Hepatocyte (in vitro differentiated cells): Measurements from ENCODE around the gene RAMAC. TPM values are rescaled to one million over a fixed set of nuclear protein-coding genes. Genes with fewer than 3 reads are reported as not detected.
A peak's percentile ranks its signal among the peaks of the same experiment; 100 is the strongest.

Experiments used
- DNase-seq: peaks from one replicate; pipeline ENCODE4 v3.0.0-alpha.2; 2016; ENCODE audit warnings: low spot score
- H2AFZ ChIP-seq: fragments of 200-600 bp; sonication (generic); 2 replicates; pipeline ENCODE4 v1.6.0; 2016; ENCODE audit warnings: antibody characterized with exemption, mild to moderate bottlenecking
- H3K27ac ChIP-seq: fragments of 200-600 bp; sonication (generic); 2 replicates; pipeline ENCODE4 v1.5.1; 2016; ENCODE audit warnings: mild to moderate bottlenecking
- H3K27me3 ChIP-seq: fragments of 200-600 bp; sonication (generic); 2 replicates; pipeline ENCODE4 v1.6.1; 2016
- H3K36me3 ChIP-seq: fragments of 200-600 bp; sonication (generic); replicated peaks from 2 replicates; pipeline ENCODE4 v1.5.1; 2016; ENCODE audit warnings: low read depth; ENCODE audit not compliant: insufficient read depth
- H3K4me1 ChIP-seq: fragments of 200-600 bp; sonication (generic); 2 replicates; pipeline ENCODE4 v1.5.1; 2016; ENCODE audit warnings: mild to moderate bottlenecking, moderate library complexity; ENCODE audit not compliant: insufficient read depth
- H3K4me2 ChIP-seq: fragments of 200-600 bp; sonication (generic); 2 replicates; pipeline ENCODE4 v1.6.0; 2016
- H3K4me3 ChIP-seq: fragments of 200-600 bp; sonication (generic); 2 replicates; pipeline ENCODE4 v1.5.1; 2016; ENCODE audit warnings: mild to moderate bottlenecking
- H3K79me2 ChIP-seq: fragments of 200-600 bp; sonication (generic); 2 replicates; pipeline ENCODE4 v1.6.0; 2017; ENCODE audit warnings: mild to moderate bottlenecking
- H3K9me2 ChIP-seq: fragments of 200-600 bp; sonication (generic); replicated peaks from 2 replicates; pipeline ENCODE4 v1.6.0; 2017; ENCODE audit warnings: mild to moderate bottlenecking; ENCODE audit not compliant: insufficient read depth
- H3K9me3 ChIP-seq: fragments of 200-600 bp; sonication (generic); 2 replicates; pipeline ENCODE4 v1.5.1; 2016; ENCODE audit warnings: low read depth, mild to moderate bottlenecking
- H4K20me1 ChIP-seq: fragments of 200-600 bp; sonication (generic); 2 replicates; pipeline ENCODE4 v1.6.0; 2016; ENCODE audit warnings: mild to moderate bottlenecking; ENCODE audit not compliant: insufficient read depth, poor library complexity, severe bottlenecking
- CTCF ChIP-seq: fragments of 200-600 bp; sonication (generic); IDR thresholded peaks from 2 replicates; pipeline ENCODE4 v1.5.1; 2016; ENCODE audit warnings: antibody characterized with exemption, mild to moderate bottlenecking; ENCODE audit not compliant: poor library complexity
- EZH2 ChIP-seq: fragments of 200-600 bp; sonication (generic); IDR thresholded peaks from 2 replicates; pipeline ENCODE4 v1.6.1; 2016; ENCODE audit warnings: antibody characterized with exemption, mild to moderate bottlenecking, borderline replicate concordance
- EZH2phosphoT487 ChIP-seq: fragments of 200-600 bp; sonication (generic); IDR thresholded peaks from one replicate; pipeline ENCODE4 v1.6.1; 2018; ENCODE audit warnings: antibody characterized with exemption, mild to moderate bottlenecking, low read depth, moderate library complexity; ENCODE audit not compliant: unreplicated experiment, severe bottlenecking
- WGBS: methylation state at CpG from one replicate; pipeline ENCODE4 v1.1.6; 2016; ENCODE audit warnings: low lambda C conversion rate; ENCODE audit errors: missing lambda C conversion rate; 5-methylcytosine and 5-hydroxymethylcytosine counted together
- polyA plus RNA-seq: library from polyadenylated mRNA; unstranded; fragments of >200 nt; fragmentation: Nextera tagmentation; extraction: Ambion mirVana; gene quantifications from 2 replicates; pipeline ENCODE4 v1.2.1, GENCODE V29; 2016
- total RNA-seq: library from RNA; depleted of rRNA; stranded (reverse); fragments of >200 nt; gene quantifications from 2 replicates; pipeline ENCODE4 v1.2.3, GENCODE V29; 2014

Gene RAMAC
- total and polyA plus RNA-seq, 2 experiments from 2014 or later: 55.5 to 64.1 TPM

- TF ChIP-seq EZH2phosphoT487 (no peak), CTCF (no peak), EZH2 (no peak)
Observed at GRCh38 chr15:82945326-82945725, 40.7 kb upstream of the RAMAC start.

GRCh38 chr15:82946155-82946701, 39.8 kb upstream of the RAMAC start:
- no peak for TF ChIP-seq EZH2phosphoT487
- 92% methylated on average over 8 of the region's 8 CpGs for whole genome bisulfite sequencing
- Histone ChIP-seq H3K27me3 (peaks cover 14% of the 10 kb centered on the region), H2AFZ (no peak overlapping the region), H3K79me2 (no peaks in the 10 kb centered on the region), H3K4me3 (no peak overlapping the region), H3K4me2 (no peak overlapping the region), H3K9me2 (no peaks in the 10 kb centered on the region), H3K9me3 (no peaks in the 10 kb centered on the region), H3K4me1 (no peaks in the 10 kb centered on the region), H3K36me3 (no peaks in the 10 kb centered on the region), H3K27ac (no peak overlapping the region), H4K20me1 (no peaks in the 10 kb centered on the region)
- DNase-seq: no peak

More at GRCh38 chr15:82945326-82945725, 40.7 kb upstream of the RAMAC start:
- Histone ChIP-seq H3K9me3 (no peaks in the 10 kb centered on the region), H3K27ac (no peak overlapping the region), H3K36me3 (no peaks in the 10 kb centered on the region), H3K4me1 (no peaks in the 10 kb centered on the region), H3K27me3 (peaks cover 9% of the 10 kb centered on the region), H4K20me1 (no peaks in the 10 kb centered on the region), H3K4me3 (no peak overlapping the region), H2AFZ (no peak overlapping the region), H3K79me2 (no peaks in the 10 kb centered on the region), H3K4me2 (no peak overlapping the region), H3K9me2 (no peaks in the 10 kb centered on the region)
- no peak for DNase-seq
- 95% methylated on average over 5 of the region's 5 CpGs for whole genome bisulfite sequencing

GRCh38 chr15:82950295-82950694, 35.7 kb upstream of the RAMAC start:
- Histone ChIP-seq H3K36me3 (no peaks in the 10 kb centered on the region), H3K9me2 (no peaks in the 10 kb centered on the region), H3K4me3 (no peak overlapping the region), H3K4me2 (no peak overlapping the region), H3K27ac (no peak overlapping the region), H3K79me2 (no peaks in the 10 kb centered on the region), H2AFZ (no peak overlapping the region), H3K27me3 (peaks cover 19% of the 10 kb centered on the region), H3K9me3 (no peaks in the 10 kb centered on the region), H4K20me1 (no peaks in the 10 kb centered on the region), H3K4me1 (no peaks in the 10 kb centered on the region)
- no peak for DNase-seq
- no peak for TF ChIP-seq EZH2
- TF ChIP-seq EZH2phosphoT487: no peak
- TF ChIP-seq CTCF: no peak
- WGBS: 78% methylated on average over 5 of the region's 5 CpGs

GRCh38 chr15:82950746-82951370, 35.2 kb upstream of the RAMAC start:
- Histone ChIP-seq H3K27ac (no peak overlapping the region), H3K27me3 (peaks cover 19% of the 10 kb centered on the region), H3K79me2 (no peaks in the 10 kb centered on the region), H3K4me1 (no peaks in the 10 kb centered on the region), H4K20me1 (no peaks in the 10 kb centered on the region), H3K9me2 (no peaks in the 10 kb centered on the region), H3K4me2 (peak overlapping the region; percentile 97), H3K4me3 (no peak overlapping the region), H3K36me3 (no peaks in the 10 kb centered on the region), H2AFZ (no peak overlapping the region), H3K9me3 (no peaks in the 10 kb centered on the region)
- DNase-seq: no peak
- TF ChIP-seq EZH2phosphoT487: no peak
- no peak for TF ChIP-seq EZH2
- no peak for TF ChIP-seq CTCF
- 72% methylated on average over 6 of the region's 6 CpGs for WGBS
